ENCODE measurements around the gene NANOS1.
"Not testable (repeated sequence)": the region's sequence is repeated elsewhere in the genome, so short reads cannot be mapped to it uniquely, and the experiment has no call there.

The NANOS1 gene

DNA sequence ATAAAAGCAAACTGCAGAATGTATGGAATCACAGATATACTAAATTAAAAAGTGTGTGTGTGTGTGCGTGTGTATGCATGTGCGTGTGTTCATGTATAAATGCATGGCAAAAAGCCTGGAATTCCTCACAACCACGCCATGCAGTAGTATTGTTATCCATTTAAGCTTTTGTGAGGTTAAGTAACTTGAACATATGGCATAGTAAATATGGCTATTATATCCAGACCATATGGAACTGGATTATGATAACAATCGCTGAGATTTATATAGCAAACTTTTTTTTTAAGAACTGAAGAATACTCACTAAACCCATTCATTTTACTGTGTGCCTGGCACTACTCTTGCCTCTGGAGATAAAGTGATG, 22.3 kb upstream of the NANOS1 start:
- DNase-seq (ENCODE audit: low read depth, low spot score): no peak

- DNase-seq (ENCODE audit: low read depth, low spot score): no peak
These were observed 8.9 kb upstream of the NANOS1 start for GRCh38 chr10:119020627-119020946.

DNA sequence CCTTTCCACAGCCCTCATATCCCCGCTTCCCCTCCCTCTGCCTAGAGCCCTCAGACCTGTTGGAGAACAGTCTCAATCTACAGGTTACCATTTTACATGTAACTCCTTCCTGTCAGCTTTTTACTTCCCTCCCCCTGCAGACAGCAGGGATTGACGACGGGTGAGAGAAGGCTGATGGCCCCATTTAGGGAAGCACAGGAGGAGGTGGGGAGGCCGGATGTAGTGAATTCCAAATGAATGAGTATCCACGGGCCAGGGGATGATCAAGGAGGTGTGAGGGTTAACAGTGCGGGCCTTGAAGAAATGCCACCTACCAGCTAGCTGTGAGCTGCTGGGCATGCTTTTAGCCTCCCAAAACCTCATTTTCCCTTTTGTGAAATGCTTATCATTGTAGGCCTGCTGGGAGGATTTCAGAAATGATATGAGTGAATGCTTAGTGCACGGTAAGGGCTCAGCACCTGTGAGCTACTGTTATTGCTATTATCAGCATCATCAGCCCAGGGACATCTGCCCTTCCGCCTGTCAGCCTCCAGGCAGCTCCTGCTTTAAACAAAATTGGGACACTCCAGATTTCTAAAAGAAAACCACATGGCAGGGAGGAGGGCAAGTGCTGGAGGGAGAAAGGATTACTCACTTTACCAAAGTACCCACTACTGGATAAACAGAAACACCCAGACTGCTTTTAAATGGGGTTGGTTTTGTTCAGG, 6.5 kb upstream of the NANOS1 start:
- DNase-seq (ENCODE audit: low read depth, low spot score): peak; percentile 77

- no peak for DNase-seq (ENCODE audit: low read depth, low spot score)
These were observed 6.0 kb upstream of the NANOS1 start for GRCh38 chr10:119023553-119023868.

DNA sequence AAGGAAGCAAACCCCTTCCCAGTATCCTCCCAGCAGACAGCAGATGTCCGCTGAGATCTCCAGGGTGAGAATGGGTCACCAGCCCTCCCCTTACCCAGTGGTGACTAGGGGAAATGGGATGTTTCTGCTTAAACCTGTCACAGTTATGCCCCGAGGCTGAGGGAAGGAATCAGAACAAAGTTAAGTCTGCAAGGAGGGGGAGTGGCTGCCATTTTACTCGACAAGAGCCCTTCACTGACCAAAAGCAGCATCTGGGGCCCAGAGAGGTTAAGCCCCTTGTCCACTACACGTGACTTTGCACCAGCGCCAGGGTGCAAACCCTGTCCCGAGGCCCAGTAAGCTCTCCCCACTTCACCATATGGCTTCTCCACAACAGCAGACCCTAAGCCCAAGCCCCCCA, 4.6 kb upstream of the NANOS1 start:
- no peak for DNase-seq (ENCODE audit: low read depth, low spot score)

GRCh38 chr10:119025336-119025735, 4.2 kb upstream of the NANOS1 start:
- DNase-seq (ENCODE audit: low read depth, low spot score): peak; percentile 96

DNA sequence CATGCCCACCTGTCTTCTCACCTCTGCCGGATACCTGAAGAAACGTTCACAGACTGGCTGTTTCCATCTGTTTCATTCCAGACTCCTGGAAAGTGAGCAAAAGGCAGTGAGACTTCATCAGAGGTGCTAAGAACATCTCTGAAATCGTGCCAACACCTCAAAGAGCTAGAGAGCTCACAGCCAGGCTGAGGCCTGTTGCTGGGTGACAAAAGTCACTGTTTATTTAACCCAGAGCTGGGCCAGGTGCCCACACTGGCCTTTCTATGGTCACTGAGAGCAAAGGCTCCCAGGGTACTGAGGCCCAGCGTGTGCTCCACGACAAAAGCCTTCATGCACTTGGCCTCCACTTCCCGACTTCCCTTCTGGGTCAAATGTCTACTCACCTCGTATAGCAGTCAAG, 3.7 kb upstream of the NANOS1 start:
- peak; percentile 56 for DNase-seq (ENCODE audit: low read depth, low spot score)

- DNase-seq (ENCODE audit: low read depth, low spot score): peak; percentile 64
These were observed 3.0 kb upstream of the NANOS1 start for GRCh38 chr10:119026301-119027110.

GRCh38 chr10:119028445-119028899, 1.0 kb upstream of the NANOS1 start:
- not testable (repeated sequence) for DNase-seq (ENCODE audit: low read depth, low spot score)

GRCh38 chr10:119028900-119029612, 458 bp upstream of the NANOS1 start:
- peak; percentile 97 for DNase-seq (ENCODE audit: low read depth, low spot score)

GRCh38 chr10:119030421-119031250, 1.1 kb downstream of the NANOS1 start:
- DNase-seq (ENCODE audit: low read depth, low spot score): peak; percentile 73

DNA sequence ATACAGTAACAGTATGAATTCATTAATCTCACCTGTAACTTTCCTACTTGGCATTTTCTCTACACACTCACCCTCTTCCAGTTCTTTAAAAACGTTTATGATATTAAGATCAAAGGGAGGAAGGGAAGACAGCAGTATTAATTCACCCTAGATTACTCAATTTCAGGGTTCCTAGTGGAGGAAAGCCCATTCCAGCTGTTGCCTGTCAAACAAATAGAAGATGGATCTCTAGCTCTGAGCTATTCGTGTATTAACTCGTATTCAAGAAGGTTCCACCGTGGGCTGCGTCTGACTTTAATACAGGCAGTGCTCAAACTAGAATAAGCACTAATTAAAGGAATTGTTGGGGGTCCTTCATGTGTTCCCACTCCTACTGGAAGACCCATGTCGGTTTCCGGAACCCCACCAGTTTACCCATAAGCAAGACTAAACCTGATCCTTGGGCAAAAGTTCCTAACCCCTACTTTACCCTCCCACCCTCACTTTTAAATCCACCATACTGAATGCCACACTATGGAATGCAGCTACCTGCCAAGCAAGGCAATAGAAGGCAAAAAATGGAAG, 2.1 kb downstream of the NANOS1 start:
- no peak for DNase-seq (ENCODE audit: low read depth, low spot score)

- DNase-seq (ENCODE audit: low read depth, low spot score): no peak
These were observed 9.6 kb downstream of the NANOS1 start for GRCh38 chr10:119039161-119039560.

DNA sequence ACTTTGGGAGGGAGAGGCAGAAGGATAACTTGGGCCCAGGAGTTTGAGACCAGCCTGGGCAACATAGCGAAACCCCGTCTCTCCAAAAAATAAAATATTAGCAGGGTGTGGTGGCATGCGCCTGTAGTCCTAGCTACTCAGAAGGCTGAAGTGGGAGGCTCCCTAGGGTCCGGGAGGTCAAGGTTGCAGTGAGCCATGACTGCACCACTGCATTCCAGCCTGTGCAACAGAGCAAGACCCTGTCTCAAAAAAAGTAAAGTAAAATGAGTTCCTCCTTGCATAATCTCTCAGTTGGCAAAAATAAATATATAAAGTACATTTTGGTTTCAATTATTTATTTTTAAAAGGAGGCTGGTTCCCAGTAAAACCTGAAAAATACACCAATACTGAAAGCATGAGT, 11.8 kb downstream of the NANOS1 start:
- DNase-seq (ENCODE audit: low read depth, low spot score): no peak

- no peak for DNase-seq (ENCODE audit: low read depth, low spot score)
These were observed 12.7 kb downstream of the NANOS1 start for GRCh38 chr10:119042169-119042568.

GRCh38 chr10:119045561-119045960, 16.0 kb downstream of the NANOS1 start:
- DNase-seq (ENCODE audit: low read depth, low spot score): no peak

DNA sequence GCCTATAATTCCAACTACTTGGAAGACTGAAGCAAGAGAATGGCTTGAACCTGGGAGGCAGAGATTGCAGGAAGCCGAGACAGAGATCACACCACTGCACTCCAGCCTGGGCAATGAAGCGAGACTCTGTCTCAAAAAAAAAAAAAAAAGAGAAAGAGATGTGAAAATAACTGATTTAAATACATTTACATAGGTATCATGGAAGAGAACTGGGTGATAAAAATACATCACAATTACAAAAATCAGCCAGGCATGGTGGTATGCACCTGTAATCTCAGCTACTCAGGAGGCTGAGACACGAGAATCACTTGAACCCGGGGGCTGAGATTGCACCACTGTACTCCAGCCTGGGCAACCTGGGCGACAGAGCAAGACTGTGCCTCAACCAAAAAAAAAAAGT, 19.8 kb downstream of the NANOS1 start:
- DNase-seq (ENCODE audit: low read depth, low spot score): no peak

GRCh38 chr10:119049777-119050176, 20.3 kb downstream of the NANOS1 start:
- DNase-seq (ENCODE audit: low read depth, low spot score): no peak

- DNase-seq (ENCODE audit: low read depth, low spot score): no peak
These were observed 22.3 kb downstream of the NANOS1 start for GRCh38 chr10:119051775-119052174.

GRCh38 chr10:119055472-119055871, 26.0 kb downstream of the NANOS1 start:
- no peak for DNase-seq (ENCODE audit: low read depth, low spot score)

GRCh38 chr10:119058010-119058409, 28.5 kb downstream of the NANOS1 start:
- no peak for DNase-seq (ENCODE audit: low read depth, low spot score)

DNA sequence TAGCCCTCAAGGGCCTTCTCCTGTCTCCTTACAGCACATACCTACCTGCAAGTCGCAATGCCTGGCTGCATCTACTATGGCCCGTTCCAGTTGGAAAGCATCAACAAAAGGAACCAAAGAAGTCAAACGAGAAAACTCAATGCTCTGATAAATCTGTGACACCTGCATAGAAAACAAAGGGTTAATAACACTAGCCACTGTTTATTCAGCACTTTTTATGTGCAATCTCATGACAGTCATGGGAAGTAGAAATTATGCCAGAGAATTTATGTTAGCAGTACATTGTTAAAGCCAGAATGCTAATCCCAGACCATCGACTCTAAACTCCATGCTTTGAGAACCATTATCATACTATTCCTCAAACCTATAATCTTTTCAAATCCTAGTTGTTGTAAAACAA, 30.0 kb downstream of the NANOS1 start:
- no peak for DNase-seq (ENCODE audit: low read depth, low spot score)

Measured in astrocyte of the hippocampus (primary cell).